Measurements from ENCODE around the gene SPOCK2. TPM values are rescaled to one million over a fixed set of nuclear protein-coding genes. Genes with fewer than 3 reads are reported as not detected.

Gene SPOCK2
- polyA plus RNA-seq, 1 of the 3 experiments (the other 2 are of a cell fraction): 0.18 TPM

GRCh38 chr10:72012796-72013195 lies 75.6 kb downstream of the SPOCK2 start:
- TF ChIP-seq SIN3A (IDR thresholded peaks at IDR 0.05; ENCODE audit: borderline replicate concordance, low read depth, low read length) (no peak), RCOR1 (IDR thresholded peaks at IDR 0.05; ENCODE audit: low read length) (no peak), MAX (IDR thresholded peaks at IDR 0.05; ENCODE audit: low read depth) (no peak), ELF1 (IDR thresholded peaks at IDR 0.05) (no peak), TAF1 (IDR thresholded peaks at IDR 0.05; ENCODE audit: borderline replicate concordance, low read depth, low read length) (no peak), JUND (IDR thresholded peaks at IDR 0.05) (no peak), GABPA (IDR thresholded peaks at IDR 0.05; ENCODE audit: low read depth) (no peak), FOXM1 (IDR thresholded peaks at IDR 0.05; ENCODE audit: low read depth) (no peak), NFIC (IDR thresholded peaks at IDR 0.05; ENCODE audit: borderline replicate concordance) (no peak), SMC3 (IDR thresholded peaks at IDR 0.05; ENCODE audit: low read depth, low read length) (no peak), FOXJ3 (CRISPR knock-in tag; IDR thresholded peaks at IDR 0.05) (no peak), EP300 (IDR thresholded peaks at IDR 0.05; ENCODE audit: borderline replicate concordance in 1 of 2, low read depth in 1 of 2, low read length in 1 of 2) (no peak), POLR2AphosphoS5 (IDR thresholded peaks at IDR 0.05; ENCODE audit: low read depth, low read length) (no peak), REST (IDR thresholded peaks at IDR 0.05; ENCODE audit: low read depth, low read length) (no peak), USF1 (IDR thresholded peaks at IDR 0.05; ENCODE audit: borderline replicate concordance, low read depth) (no peak), RAD21 (IDR thresholded peaks at IDR 0.05; ENCODE audit: low read length) (no peak)
- TF ChIP-seq, protein P1, sequence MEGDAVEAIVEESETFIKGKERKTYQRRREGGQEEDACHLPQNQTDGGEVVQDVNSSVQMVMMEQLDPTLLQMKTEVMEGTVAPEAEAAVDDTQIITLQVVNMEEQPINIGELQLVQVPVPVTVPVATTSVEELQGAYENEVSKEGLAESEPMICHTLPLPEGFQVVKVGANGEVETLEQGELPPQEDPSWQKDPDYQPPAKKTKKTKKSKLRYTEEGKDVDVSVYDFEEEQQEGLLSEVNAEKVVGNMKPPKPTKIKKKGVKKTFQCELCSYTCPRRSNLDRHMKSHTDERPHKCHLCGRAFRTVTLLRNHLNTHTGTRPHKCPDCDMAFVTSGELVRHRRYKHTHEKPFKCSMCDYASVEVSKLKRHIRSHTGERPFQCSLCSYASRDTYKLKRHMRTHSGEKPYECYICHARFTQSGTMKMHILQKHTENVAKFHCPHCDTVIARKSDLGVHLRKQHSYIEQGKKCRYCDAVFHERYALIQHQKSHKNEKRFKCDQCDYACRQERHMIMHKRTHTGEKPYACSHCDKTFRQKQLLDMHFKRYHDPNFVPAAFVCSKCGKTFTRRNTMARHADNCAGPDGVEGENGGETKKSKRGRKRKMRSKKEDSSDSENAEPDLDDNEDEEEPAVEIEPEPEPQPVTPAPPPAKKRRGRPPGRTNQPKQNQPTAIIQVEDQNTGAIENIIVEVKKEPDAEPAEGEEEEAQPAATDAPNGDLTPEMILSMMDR (IDR thresholded peaks at IDR 0.05): no peak
- TF ChIP-seq, protein P2, sequence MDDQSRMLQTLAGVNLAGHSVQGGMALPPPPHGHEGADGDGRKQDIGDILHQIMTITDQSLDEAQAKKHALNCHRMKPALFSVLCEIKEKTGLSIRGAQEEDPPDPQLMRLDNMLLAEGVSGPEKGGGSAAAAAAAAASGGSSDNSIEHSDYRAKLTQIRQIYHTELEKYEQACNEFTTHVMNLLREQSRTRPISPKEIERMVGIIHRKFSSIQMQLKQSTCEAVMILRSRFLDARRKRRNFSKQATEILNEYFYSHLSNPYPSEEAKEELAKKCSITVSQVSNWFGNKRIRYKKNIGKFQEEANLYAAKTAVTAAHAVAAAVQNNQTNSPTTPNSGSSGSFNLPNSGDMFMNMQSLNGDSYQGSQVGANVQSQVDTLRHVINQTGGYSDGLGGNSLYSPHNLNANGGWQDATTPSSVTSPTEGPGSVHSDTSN (IDR thresholded peaks at IDR 0.05): no peak
- peaks cover 3% of the 10 kb centered on the region; the same call in 1 of the 2 replicates for H3K79me2 ChIP-seq (ENCODE audit: insufficient read depth)
- H3K4me2 ChIP-seq: no peak overlapping the region
- peak overlapping the region in 1 of 2 experiments; percentile 90; a peak in 2 of 4 replicates for H3K27ac ChIP-seq (ENCODE audit: low read depth in 2 of 2, low read length in 1 of 2)
- peaks cover 3% of the 10 kb centered on the region for H3F3A ChIP-seq (replicated peaks; ENCODE audit: insufficient read depth)
- no peaks in the 10 kb centered on the region for H4K20me1 ChIP-seq (ENCODE audit: insufficient read depth)
- WGBS (ENCODE audit: low lambda C conversion rate): 98% methylated on average over 5 of the region's 7 CpGs
- ChIA-PET CTCF (interaction anchor here (1.0 to 3.5 kb wide), 6 partner anchors 13 to 324 kb away, joined by 3 to 19 read pairs (median 6); no protein-coding TSS in a partner anchor), POLR2A (interaction anchor here (0.6 kb wide), 1 partner anchor 224 kb away, joined by 6 read pairs; no protein-coding TSS in a partner anchor)
- peaks cover 13 to 55% of the 10 kb centered on the region in 2 experiments for H3K4me1 ChIP-seq (ENCODE audit: control insufficient read depth in 1 of 2, insufficient read depth in 2 of 2, low read depth in 1 of 2, low read length in 1 of 2)
- H3K9me3 ChIP-seq: no peaks in the 10 kb centered on the region
- H2AFZ ChIP-seq (ENCODE audit: low read depth): no peak overlapping the region
- H3K36me3 ChIP-seq (replicated peaks in 1 of 2; ENCODE audit: control insufficient read depth in 1 of 2, insufficient read depth in 2 of 2, low read length in 1 of 2): peaks cover 0 to 9% of the 10 kb centered on the region in 2 experiments
- H3K4me3 ChIP-seq (ENCODE audit: low read depth in 2 of 2, low read length in 1 of 2): no peak overlapping the region
- no peaks in the 10 kb centered on the region for H3K9me2 ChIP-seq
- DNase-seq: no peak
- H3K27me3 ChIP-seq (ENCODE audit: insufficient read depth): no peaks in the 10 kb centered on the region
- no peak overlapping the region for H3K9ac ChIP-seq
